Memory B cell (primary cell): Measurements from ENCODE around the gene OR3A2.
A peak's percentile ranks its signal among the peaks of the same experiment; 100 is the strongest.
"Not testable (repeated sequence)": the region's sequence is repeated elsewhere in the genome, so short reads cannot be mapped to it uniquely, and the experiment has no call there.

Source experiments
- ATAC-seq: fragments of 150-1000 bp; cut with Tn5 transposase; 2 replicates; pipeline ENCODE4 v1.10.0; 2021; ENCODE audit warnings: low read depth, mild to moderate bottlenecking, moderate library complexity
- DNase-seq, 2 donors: peaks; one replicate each; pipeline ENCODE4 v3.0.0; 2022; ENCODE audit warnings: low spot score in 2 of 2
- H3K27ac Mint-ChIP-seq: one replicate; pipeline ENCODE4 v1.8.0; 2022; ENCODE audit warnings: mild to moderate bottlenecking, moderate library complexity, mixed read lengths
- H3K27me3 Mint-ChIP-seq: one replicate; pipeline ENCODE4 v1.8.0; 2022; ENCODE audit warnings: mixed read lengths
- H3K36me3 Mint-ChIP-seq: one replicate; pipeline ENCODE4 v1.8.0; 2022; ENCODE audit warnings: mild to moderate bottlenecking, mixed read lengths
- H3K4me1 Mint-ChIP-seq: one replicate; pipeline ENCODE4 v1.8.0; 2022; ENCODE audit warnings: mixed read lengths
- H3K4me3 Mint-ChIP-seq: one replicate; pipeline ENCODE4 v1.8.0; 2022; ENCODE audit warnings: mild to moderate bottlenecking, moderate library complexity, mixed read lengths
- H3K9me3 Mint-ChIP-seq: one replicate; pipeline ENCODE4 v1.8.0; 2022; ENCODE audit warnings: mixed read lengths

OR3A2 gene

DNA sequence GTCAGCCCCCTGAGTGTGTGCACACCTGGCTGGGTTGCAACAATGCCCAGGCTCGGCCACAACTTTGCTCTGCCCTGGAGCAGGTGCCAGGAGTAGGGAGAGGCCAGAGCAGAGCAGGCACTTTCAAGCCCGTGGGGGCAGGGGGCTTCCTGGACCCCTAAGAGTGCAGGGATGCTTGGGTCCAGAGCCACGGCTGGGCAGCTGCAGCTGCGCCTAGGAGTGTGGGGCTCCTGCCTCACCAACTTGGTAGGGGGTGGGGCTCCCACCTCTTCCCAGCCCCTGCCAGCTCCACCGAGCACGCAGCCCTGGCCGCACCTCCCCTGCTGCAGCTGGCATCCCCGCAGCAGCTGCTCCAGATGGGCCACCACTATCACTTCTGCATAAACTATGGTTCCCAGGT, 7.8 kb downstream of the OR3A2 start:
- H3K4me3 Mint-ChIP-seq = no peak overlapping the region
- H3K36me3 Mint-ChIP-seq = peaks cover 4% of the 10 kb centered on the region
- ATAC-seq = no peak
- H3K27ac Mint-ChIP-seq = peak overlapping the region; percentile 21
- H3K9me3 Mint-ChIP-seq = peaks cover 6% of the 10 kb centered on the region
- H3K4me1 Mint-ChIP-seq = peaks cover 3% of the 10 kb centered on the region
- DNase-seq = no peak
- peaks cover 15% of the 10 kb centered on the region for H3K27me3 Mint-ChIP-seq

DNA sequence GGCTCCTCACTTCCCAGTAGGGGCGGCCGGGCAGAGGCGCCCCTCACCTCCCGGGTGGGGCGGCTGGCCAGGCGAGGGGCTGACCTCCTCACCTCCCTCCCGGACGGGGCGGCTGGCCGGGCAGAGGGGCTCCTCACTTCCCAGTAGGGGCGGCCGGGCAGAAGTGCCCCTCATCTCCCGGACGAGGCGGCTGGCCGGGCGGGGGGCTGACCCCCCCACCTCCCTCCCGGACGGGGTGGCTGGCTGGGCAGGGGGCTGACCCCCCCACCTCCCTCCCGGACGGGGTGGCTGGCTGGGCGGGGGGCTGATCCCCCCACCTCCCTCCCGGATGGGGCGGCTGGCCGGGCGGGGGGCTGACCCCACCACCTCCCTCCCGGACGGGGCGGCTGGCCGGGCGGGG, 14.9 kb downstream of the OR3A2 start:
- not testable (repeated sequence) for DNase-seq

DNA sequence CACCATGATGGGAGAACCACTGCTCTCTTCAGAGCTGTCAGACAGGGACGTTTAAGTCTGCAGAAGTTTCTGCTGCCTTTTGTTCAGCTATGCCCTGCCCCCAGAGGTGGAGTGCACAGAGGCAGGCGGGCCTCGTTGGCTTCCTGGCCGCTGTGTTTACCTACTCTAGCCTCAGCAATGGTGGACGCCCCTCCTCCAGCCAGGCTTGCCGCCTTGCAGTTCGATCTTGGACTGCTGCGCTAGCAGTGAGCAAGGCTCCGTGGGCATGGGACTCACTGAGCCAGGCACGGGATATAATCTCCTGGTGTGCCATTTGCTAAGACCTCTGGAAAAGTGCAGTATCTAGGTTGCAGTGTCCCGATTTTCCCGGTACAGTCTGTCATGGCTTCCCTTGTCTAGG, 43.3 kb downstream of the OR3A2 start:
- not testable (repeated sequence) for ATAC-seq, H3K4me1 Mint-ChIP-seq, H3K36me3 Mint-ChIP-seq, H3K4me3 Mint-ChIP-seq, H3K27ac Mint-ChIP-seq, DNase-seq
- H3K27me3 Mint-ChIP-seq = peaks cover 19% of the 10 kb centered on the region
- H3K9me3 Mint-ChIP-seq = peaks cover 13% of the 10 kb centered on the region

More for the DNA sequence above, 14.9 kb downstream of the OR3A2 start:
- not testable (repeated sequence) for H3K4me1 Mint-ChIP-seq, ATAC-seq, H3K27me3 Mint-ChIP-seq, H3K4me3 Mint-ChIP-seq, H3K36me3 Mint-ChIP-seq, H3K27ac Mint-ChIP-seq
- H3K9me3 Mint-ChIP-seq = peaks cover 12% of the 10 kb centered on the region

DNA sequence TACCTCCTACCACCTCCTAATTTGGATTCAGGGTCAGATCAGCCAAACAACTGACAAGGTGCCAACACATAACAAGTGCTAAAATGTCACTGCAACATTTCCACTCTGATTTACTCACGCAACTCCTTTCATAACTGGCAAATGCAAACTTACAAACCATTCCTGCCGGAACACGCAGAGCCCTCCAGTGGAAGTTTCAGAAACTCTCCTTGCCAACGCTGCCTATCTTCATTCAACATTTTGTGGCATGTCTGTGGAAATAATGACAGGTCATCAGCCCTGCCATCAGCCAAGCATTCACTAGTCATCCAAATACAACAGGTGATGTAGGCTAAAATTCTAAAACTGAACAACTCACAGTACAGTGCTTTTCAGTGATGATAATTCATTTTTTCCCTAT, 50.2 kb downstream of the OR3A2 start:
- DNase-seq = no peak
- no peak overlapping the region for H3K4me3 Mint-ChIP-seq

DNA sequence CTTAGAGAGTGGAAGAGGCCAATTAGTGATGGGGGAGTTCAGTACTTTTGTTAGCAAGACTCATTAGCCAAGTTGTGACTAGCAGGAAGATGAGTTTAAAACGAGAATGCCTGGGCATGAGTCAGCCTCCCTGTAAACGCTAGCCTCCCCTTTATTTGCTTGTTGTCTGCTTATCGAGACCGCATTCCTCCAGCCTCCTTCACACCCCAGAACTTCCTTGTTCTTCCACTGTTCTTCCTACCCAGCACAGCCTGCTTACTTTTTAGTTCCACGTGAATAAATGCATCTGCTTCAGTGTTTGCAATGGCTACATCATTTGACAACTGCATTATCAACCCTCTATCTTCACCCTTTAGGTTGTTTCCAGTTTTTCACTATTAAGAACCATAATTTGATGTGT, 67.8 kb downstream of the OR3A2 start:
- H3K36me3 Mint-ChIP-seq = no peaks in the 10 kb centered on the region
- H3K9me3 Mint-ChIP-seq = no peaks in the 10 kb centered on the region
- H3K4me3 Mint-ChIP-seq = no peak overlapping the region
- peak overlapping the region; percentile 9 for H3K27ac Mint-ChIP-seq
- ATAC-seq (no peak), DNase-seq (no peak)
- H3K4me1 Mint-ChIP-seq = peaks cover 3% of the 10 kb centered on the region
- H3K27me3 Mint-ChIP-seq = no peaks in the 10 kb centered on the region

More for the DNA sequence above, 50.2 kb downstream of the OR3A2 start:
- Mint-ChIP-seq H3K27me3 (peaks cover 11% of the 10 kb centered on the region), H3K27ac (no peak overlapping the region), H3K9me3 (peaks cover 11% of the 10 kb centered on the region), H3K4me1 (peaks cover 8% of the 10 kb centered on the region), H3K36me3 (peaks cover 11% of the 10 kb centered on the region)
- no peak for ATAC-seq

DNA sequence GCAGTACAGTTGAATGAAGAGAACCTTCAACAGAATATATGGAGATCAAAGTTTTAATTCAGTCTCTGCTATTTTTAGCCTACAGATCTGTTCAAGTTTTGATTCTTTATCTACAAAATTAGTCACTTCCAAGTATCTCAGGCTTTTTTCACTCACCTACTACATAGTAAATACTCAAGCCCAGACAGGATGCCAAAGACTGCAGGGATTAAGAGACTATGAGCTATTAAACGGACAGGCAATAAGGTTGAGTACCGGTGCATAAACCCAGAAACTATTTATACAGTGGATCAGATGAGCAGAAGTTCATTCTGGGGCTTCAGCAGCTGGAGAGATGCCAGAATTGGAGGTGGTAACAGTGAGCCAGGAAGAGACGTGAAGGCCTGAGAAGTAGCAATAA, 69.3 kb downstream of the OR3A2 start:
- no peak overlapping the region for H3K4me3 Mint-ChIP-seq
- H3K27me3 Mint-ChIP-seq = peaks cover 1% of the 10 kb centered on the region
- DNase-seq (no peak), ATAC-seq (no peak)
- no peaks in the 10 kb centered on the region for H3K36me3 Mint-ChIP-seq
- H3K4me1 Mint-ChIP-seq = peaks cover 3% of the 10 kb centered on the region
- peak overlapping the region; percentile 13 for H3K27ac Mint-ChIP-seq
- no peaks in the 10 kb centered on the region for H3K9me3 Mint-ChIP-seq

DNA sequence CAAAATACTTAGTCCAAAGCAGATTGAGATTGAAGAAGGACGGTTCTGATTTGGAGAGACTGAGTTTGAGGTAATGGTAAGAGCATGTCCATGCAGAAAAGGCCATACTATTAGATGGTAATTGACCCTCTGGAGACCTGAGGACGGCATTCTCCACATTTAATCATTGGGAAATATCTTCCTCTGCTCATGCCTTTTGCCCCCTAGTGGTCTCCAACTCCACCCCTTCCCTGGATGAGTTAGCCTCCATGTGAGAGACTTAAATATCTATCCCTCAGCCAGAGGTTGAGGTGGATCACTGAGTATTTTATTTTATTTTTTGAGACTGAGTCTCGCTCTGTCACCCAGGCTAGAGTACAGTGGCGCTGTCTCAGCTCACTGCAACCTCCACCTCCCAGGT, 77.5 kb downstream of the OR3A2 start:
- H3K4me1 Mint-ChIP-seq = no peaks in the 10 kb centered on the region
- H3K36me3 Mint-ChIP-seq = no peaks in the 10 kb centered on the region
- no peaks in the 10 kb centered on the region for H3K9me3 Mint-ChIP-seq
- ATAC-seq (no peak), DNase-seq (no peak)
- H3K27me3 Mint-ChIP-seq = peaks cover 7% of the 10 kb centered on the region
- H3K27ac Mint-ChIP-seq = no peak overlapping the region
- no peak overlapping the region for H3K4me3 Mint-ChIP-seq

DNA sequence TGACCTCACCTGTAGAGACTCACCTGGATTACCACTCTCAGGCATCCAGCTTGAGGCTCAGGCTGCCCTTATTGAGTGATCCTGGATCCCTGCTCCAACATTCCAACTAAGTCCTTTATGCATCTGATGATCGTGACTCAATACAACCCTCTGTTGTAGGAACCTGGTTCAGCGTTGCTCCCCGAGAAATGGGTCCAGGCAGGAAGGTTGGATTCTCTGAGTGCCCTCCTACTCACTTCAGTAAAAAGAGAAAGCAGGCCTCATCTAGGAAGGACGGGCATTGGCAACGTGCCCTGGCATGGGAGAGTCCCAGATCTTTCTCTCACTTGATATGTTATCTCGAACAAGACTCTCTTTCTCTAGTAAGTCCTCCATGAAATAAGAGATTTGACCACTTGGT, 87.8 kb downstream of the OR3A2 start, which contains the start of gene OR3A1:
Gene OR3A1 (minus strand): TSS at position 101 of the 400 bp plus-strand sequence. CDS start 5,778 bp downstream, outside the sequence.
- no peak for DNase-seq
- Mint-ChIP-seq H3K9me3 (peaks cover 3% of the 10 kb centered on the region), H3K36me3 (no peaks in the 10 kb centered on the region), H3K27me3 (no peaks in the 10 kb centered on the region), H3K4me3 (no peak within 1 kb of the TSS), H3K4me1 (no peaks in the 10 kb centered on the region), H3K27ac (no peak within 1 kb of the TSS)
- no peak for ATAC-seq

DNA sequence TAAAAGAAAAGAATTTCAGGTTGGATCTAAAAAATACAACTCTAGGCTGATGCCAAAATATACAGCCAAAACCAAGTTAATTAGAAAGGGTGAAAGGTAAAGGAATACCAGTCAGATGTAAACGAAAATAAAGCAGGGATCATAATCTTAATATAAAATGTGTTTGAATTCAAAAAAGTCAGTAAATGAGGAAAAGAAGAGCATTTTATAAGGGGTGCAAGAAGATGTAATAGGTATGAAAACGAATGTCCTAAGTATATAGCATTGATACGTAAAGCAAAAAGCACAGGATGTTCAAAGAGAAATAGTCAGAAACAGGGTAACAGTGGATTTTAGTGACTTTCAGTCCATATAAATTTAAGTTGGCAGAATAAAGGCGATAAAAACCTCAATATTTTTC, 90.5 kb downstream of the OR3A2 start:
- Mint-ChIP-seq H3K4me1 (no peaks in the 10 kb centered on the region), H3K9me3 (peaks cover 3% of the 10 kb centered on the region), H3K4me3 (no peak overlapping the region), H3K27ac (no peak overlapping the region), H3K27me3 (peaks cover 4% of the 10 kb centered on the region), H3K36me3 (peaks cover 2% of the 10 kb centered on the region)
- no peak for ATAC-seq
- no peak for DNase-seq

DNA sequence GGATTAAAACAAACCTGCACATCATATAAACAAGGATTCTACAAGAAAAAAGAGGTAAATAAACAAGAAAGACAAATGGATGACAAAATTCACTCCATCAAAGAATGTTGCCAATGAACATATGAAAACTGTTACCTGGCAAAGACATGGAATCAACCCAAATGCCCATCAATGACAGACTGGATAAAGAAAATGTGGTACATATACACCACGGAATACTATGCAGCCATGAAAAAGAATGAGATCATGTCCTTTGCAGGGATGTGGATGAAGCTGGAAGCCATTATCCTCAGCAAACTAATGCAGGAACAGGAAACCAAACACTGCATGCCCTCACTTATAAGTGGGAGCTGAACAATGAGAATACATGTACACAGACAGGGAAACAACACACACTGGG, 92.6 kb downstream of the OR3A2 start:
- not testable (repeated sequence) for H3K9me3 Mint-ChIP-seq, H3K36me3 Mint-ChIP-seq, DNase-seq, ATAC-seq, H3K4me3 Mint-ChIP-seq, H3K27me3 Mint-ChIP-seq, H3K27ac Mint-ChIP-seq, H3K4me1 Mint-ChIP-seq

DNA sequence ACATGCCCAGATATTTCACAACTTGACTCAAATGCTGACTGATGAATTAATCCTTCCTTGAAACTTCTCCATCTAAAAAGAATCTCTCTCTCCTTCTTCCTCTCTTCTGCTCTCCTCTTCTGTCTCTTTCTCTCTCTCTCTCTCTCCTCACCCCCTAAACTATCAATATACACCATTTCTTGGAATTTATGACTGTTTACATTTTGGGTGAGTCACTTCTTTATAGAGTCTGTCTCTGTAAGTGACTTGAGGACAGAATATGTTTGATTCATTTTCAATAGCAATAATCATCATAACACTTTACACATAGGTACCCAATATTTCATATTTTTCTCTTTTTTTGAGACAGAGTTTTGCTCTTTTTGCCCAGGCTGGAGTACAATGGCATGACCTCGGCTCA, 103.2 kb downstream of the OR3A2 start:
- H3K36me3 Mint-ChIP-seq = peaks cover 4% of the 10 kb centered on the region
- no peaks in the 10 kb centered on the region for H3K9me3 Mint-ChIP-seq
- H3K4me1 Mint-ChIP-seq = no peaks in the 10 kb centered on the region
- DNase-seq = no peak
- no peak for ATAC-seq
- H3K27me3 Mint-ChIP-seq = peaks cover 4% of the 10 kb centered on the region
- H3K27ac Mint-ChIP-seq = no peak overlapping the region
- no peak overlapping the region for H3K4me3 Mint-ChIP-seq

DNA sequence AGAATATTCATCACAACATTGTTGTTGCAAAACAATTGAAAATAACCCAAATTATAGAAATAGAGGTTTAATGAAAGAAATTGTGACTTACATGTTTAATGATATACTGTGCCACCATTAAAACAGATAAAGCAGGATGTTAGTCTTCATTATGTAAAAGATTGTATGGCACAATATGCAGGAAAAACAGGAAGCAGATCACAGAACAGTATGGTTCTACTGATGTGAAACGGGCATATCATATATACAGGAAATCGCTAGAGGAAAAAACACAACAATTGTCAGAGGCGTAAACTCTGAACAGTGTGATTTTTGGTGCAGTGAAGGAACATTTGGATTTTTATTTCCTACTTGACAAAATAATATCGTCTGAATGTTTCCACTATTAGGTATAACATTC, 110.0 kb downstream of the OR3A2 start:
- Mint-ChIP-seq H3K36me3 (peaks cover 4% of the 10 kb centered on the region), H3K4me3 (no peak overlapping the region), H3K9me3 (peaks cover 9% of the 10 kb centered on the region), H3K4me1 (peaks cover 2% of the 10 kb centered on the region), H3K27ac (no peak overlapping the region), H3K27me3 (peaks cover 4% of the 10 kb centered on the region)
- ATAC-seq (no peak), DNase-seq (no peak)

DNA sequence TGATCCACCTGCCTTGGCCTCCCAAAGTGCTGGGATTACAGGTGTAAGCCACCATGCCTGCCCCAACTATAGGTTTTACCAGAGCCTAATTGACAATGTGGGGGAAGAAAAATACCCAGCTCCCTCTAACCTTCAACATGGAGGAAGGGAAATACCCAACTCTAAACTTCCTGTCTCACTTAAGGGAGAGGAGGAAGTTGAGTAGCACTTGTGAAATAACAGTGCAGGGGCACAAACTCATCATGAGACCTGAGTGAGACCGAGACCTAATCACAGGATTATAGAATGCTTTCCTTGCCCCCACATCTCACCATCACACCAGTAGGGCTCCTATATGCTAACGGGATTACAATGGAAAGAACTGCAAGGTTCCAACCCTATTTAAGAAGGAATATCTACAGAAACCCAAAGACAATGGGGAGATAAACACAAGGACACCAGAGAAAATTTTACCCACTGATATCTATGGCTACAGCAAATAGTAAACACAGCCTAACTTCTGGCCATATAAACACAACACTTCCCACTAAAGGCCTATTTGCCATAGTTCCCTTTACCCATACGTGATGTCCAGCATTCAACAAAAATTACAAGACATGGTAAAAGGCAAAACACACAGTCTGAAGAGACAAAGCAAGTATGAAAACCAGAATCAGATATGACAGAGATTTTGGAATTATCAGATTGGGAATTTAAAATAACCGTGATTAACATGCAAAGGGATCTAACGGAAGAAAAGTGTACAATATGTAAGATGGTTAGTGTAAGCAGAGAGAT, 114.8 kb downstream of the OR3A2 start:
- H3K27ac Mint-ChIP-seq = no peak overlapping the region
- no peak overlapping the region for H3K4me3 Mint-ChIP-seq
- H3K4me1 Mint-ChIP-seq = peaks cover 6% of the 10 kb centered on the region

DNA sequence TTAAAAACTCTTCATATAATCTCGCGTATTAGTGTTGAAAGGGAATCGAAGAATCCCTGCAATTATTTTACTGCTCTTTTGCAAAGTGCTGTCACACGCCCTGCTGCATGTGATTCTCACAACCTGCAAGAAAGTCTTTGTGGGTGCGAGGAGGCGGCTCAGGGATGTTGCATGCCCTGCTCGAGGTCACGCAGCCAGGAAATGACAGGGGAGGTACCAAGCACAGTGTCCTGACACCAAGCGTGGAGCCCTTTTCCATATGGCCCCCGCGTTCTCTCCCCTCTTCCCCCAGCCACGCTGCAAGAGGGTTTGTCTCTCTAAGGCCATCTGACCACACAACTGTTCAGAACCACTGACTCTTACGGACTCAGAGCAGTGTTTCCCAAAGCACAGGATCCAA, 125.5 kb downstream of the OR3A2 start:
- ATAC-seq = no peak
- DNase-seq = no peak
- no peaks in the 10 kb centered on the region for H3K36me3 Mint-ChIP-seq
- peaks cover 6% of the 10 kb centered on the region for H3K27me3 Mint-ChIP-seq
- peaks cover 4% of the 10 kb centered on the region for H3K4me1 Mint-ChIP-seq
- no peak overlapping the region for H3K4me3 Mint-ChIP-seq
- H3K9me3 Mint-ChIP-seq = peaks cover 7% of the 10 kb centered on the region
- peak overlapping the region; percentile 4 for H3K27ac Mint-ChIP-seq

More for the DNA sequence above, 114.8 kb downstream of the OR3A2 start:
- Mint-ChIP-seq H3K36me3 (peaks cover 9% of the 10 kb centered on the region), H3K9me3 (peaks cover 9% of the 10 kb centered on the region), H3K27me3 (peaks cover 6% of the 10 kb centered on the region)
- DNase-seq (no peak), ATAC-seq (peak; percentile 53)

DNA sequence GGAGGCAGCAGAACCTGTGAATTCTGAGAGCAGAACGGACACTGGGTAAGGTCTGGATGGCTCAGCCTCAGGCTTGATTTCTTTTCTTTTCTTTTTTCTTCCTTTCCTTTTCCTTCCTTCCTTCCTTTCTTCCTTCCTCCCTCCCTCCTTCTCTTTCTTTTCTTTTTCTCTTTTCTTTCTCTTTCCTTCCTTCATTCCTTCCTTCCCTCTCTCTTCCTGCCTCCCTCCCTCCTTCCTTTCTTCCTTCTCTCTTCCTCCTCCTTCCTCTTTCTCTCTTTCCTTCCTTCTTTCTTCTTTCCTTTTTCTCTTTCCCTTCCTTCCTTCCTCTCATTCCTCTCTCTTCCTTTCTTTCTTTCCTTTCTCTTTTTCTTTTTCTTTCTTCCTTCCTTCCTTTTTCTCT, 125.9 kb downstream of the OR3A2 start:
- peaks cover 4% of the 10 kb centered on the region for H3K4me1 Mint-ChIP-seq
- peak overlapping the region; percentile 4 for H3K27ac Mint-ChIP-seq
- no peak for DNase-seq
- H3K36me3 Mint-ChIP-seq = no peaks in the 10 kb centered on the region
- no peak overlapping the region for H3K4me3 Mint-ChIP-seq
- no peak for ATAC-seq
- H3K27me3 Mint-ChIP-seq = peaks cover 6% of the 10 kb centered on the region
- peaks cover 7% of the 10 kb centered on the region for H3K9me3 Mint-ChIP-seq
